T-helper 2 cell treated with Interferon-gamma antibody and Interleukin-4, amounts not matched to agents 5 μg/mL and 100 μg/mL, for 36 hours (primary cell): Measurements from ENCODE around the gene ECEL1.
A peak's percentile ranks its signal among the peaks of the same experiment; 100 is the strongest.

ENCODE experiments used
- DNase-seq: peaks from one replicate; pipeline ENCODE4 v3.0.0; 2021; ENCODE audit warnings: low spot score
- H3K27ac Mint-ChIP-seq: one replicate; pipeline ENCODE4 v1.8.0; 2021; ENCODE audit warnings: mild to moderate bottlenecking, mixed read lengths
- H3K27me3 Mint-ChIP-seq: one replicate; pipeline ENCODE4 v1.8.0; 2021; ENCODE audit warnings: low read depth, mixed read lengths
- H3K36me3 Mint-ChIP-seq: one replicate; pipeline ENCODE4 v1.8.0; 2021; ENCODE audit warnings: low read depth, mixed read lengths
- H3K4me1 Mint-ChIP-seq: one replicate; pipeline ENCODE4 v1.8.0; 2021; ENCODE audit warnings: low read depth, mixed read lengths
- H3K4me3 Mint-ChIP-seq: one replicate; pipeline ENCODE4 v1.8.0; 2022; ENCODE audit warnings: mild to moderate bottlenecking, moderate library complexity, mixed read lengths
- H3K9me3 Mint-ChIP-seq: one replicate; pipeline ENCODE4 v1.8.0; 2021; ENCODE audit warnings: mixed read lengths

The ECEL1 gene

GRCh38 chr2:232525791-232526371, 38.2 kb upstream of the ECEL1 start, which contains the start of gene CHRND:
CHRND (plus strand) TSS chr2:232526160; CDS start chr2:232526216, 56 bp downstream.
- Mint-ChIP-seq H3K36me3 (no peaks in the 10 kb centered on the region), H3K4me1 (peaks cover 6% of the 10 kb centered on the region), H3K27me3 (peaks cover 30% of the 10 kb centered on the region), H3K4me3 (no peak within 1 kb of the TSS), H3K27ac (no peak within 1 kb of the TSS), H3K9me3 (no peaks in the 10 kb centered on the region)
- DNase-seq = no peak

- H3K4me3 Mint-ChIP-seq = no peak overlapping the region
- no peak overlapping the region for H3K27ac Mint-ChIP-seq
- peaks cover 32% of the 10 kb centered on the region for H3K27me3 Mint-ChIP-seq
- H3K9me3 Mint-ChIP-seq = no peaks in the 10 kb centered on the region
- no peaks in the 10 kb centered on the region for H3K36me3 Mint-ChIP-seq
- peaks cover 6% of the 10 kb centered on the region for H3K4me1 Mint-ChIP-seq
- no peak for DNase-seq
These were observed 37.6 kb upstream of the ECEL1 start for GRCh38 chr2:232525199-232525598.

- Mint-ChIP-seq H3K36me3 (no peaks in the 10 kb centered on the region), H3K9me3 (no peaks in the 10 kb centered on the region), H3K27ac (no peak overlapping the region), H3K4me3 (no peak overlapping the region), H3K27me3 (peaks cover 32% of the 10 kb centered on the region), H3K4me1 (peaks cover 6% of the 10 kb centered on the region)
- DNase-seq = no peak
These were observed 37.1 kb upstream of the ECEL1 start for GRCh38 chr2:232524771-232525170.

- Mint-ChIP-seq H3K4me1 (peaks cover 5% of the 10 kb centered on the region), H3K27me3 (peaks cover 35% of the 10 kb centered on the region), H3K4me3 (no peak overlapping the region), H3K36me3 (no peaks in the 10 kb centered on the region), H3K27ac (no peak overlapping the region), H3K9me3 (no peaks in the 10 kb centered on the region)
- DNase-seq = peak; percentile 25
These were observed 36.3 kb upstream of the ECEL1 start for GRCh38 chr2:232523682-232524597.

- Mint-ChIP-seq H3K4me1 (peaks cover 1% of the 10 kb centered on the region), H3K27ac (no peak overlapping the region), H3K4me3 (no peak overlapping the region), H3K36me3 (no peaks in the 10 kb centered on the region), H3K9me3 (no peaks in the 10 kb centered on the region), H3K27me3 (peaks cover 30% of the 10 kb centered on the region)
- no peak for DNase-seq
These were observed 35.7 kb upstream of the ECEL1 start for GRCh38 chr2:232523402-232523681.

- peaks cover 29% of the 10 kb centered on the region for H3K27me3 Mint-ChIP-seq
These were observed 35.2 kb upstream of the ECEL1 start for GRCh38 chr2:232522623-232523401.

GRCh38 chr2:232521959-232522622, 34.5 kb upstream of the ECEL1 start:
- peaks cover 1% of the 10 kb centered on the region for H3K4me1 Mint-ChIP-seq
- H3K27ac Mint-ChIP-seq = no peak overlapping the region
- H3K4me3 Mint-ChIP-seq = no peak overlapping the region
- peak; percentile 49 for DNase-seq
- H3K27me3 Mint-ChIP-seq = peaks cover 28% of the 10 kb centered on the region
- no peaks in the 10 kb centered on the region for H3K9me3 Mint-ChIP-seq
- no peaks in the 10 kb centered on the region for H3K36me3 Mint-ChIP-seq

More at GRCh38 chr2:232522623-232523401, 35.2 kb upstream of the ECEL1 start:
- H3K27ac Mint-ChIP-seq = no peak overlapping the region
- no peaks in the 10 kb centered on the region for H3K36me3 Mint-ChIP-seq
- no peaks in the 10 kb centered on the region for H3K9me3 Mint-ChIP-seq
- no peak for DNase-seq
- no peak overlapping the region for H3K4me3 Mint-ChIP-seq
- peaks cover 1% of the 10 kb centered on the region for H3K4me1 Mint-ChIP-seq

GRCh38 chr2:232521098-232521497, 33.5 kb upstream of the ECEL1 start:
- no peaks in the 10 kb centered on the region for H3K9me3 Mint-ChIP-seq
- H3K4me3 Mint-ChIP-seq = no peak overlapping the region
- peaks cover 23% of the 10 kb centered on the region for H3K27me3 Mint-ChIP-seq
- no peak overlapping the region for H3K27ac Mint-ChIP-seq
- H3K36me3 Mint-ChIP-seq = no peaks in the 10 kb centered on the region
- DNase-seq = no peak
- H3K4me1 Mint-ChIP-seq = peaks cover 1% of the 10 kb centered on the region

- no peak overlapping the region for H3K4me3 Mint-ChIP-seq
- H3K36me3 Mint-ChIP-seq = no peaks in the 10 kb centered on the region
- H3K27me3 Mint-ChIP-seq = peaks cover 23% of the 10 kb centered on the region
- peaks cover 1% of the 10 kb centered on the region for H3K4me1 Mint-ChIP-seq
- H3K9me3 Mint-ChIP-seq = no peaks in the 10 kb centered on the region
- H3K27ac Mint-ChIP-seq = no peak overlapping the region
- no peak for DNase-seq
These were observed 32.9 kb upstream of the ECEL1 start for GRCh38 chr2:232520489-232520888.

- Mint-ChIP-seq H3K4me3 (no peak within 1 kb of the TSS), H3K4me1 (peaks cover 1% of the 10 kb centered on the region), H3K27me3 (peaks cover 23% of the 10 kb centered on the region), H3K9me3 (no peaks in the 10 kb centered on the region), H3K27ac (no peak within 1 kb of the TSS), H3K36me3 (no peaks in the 10 kb centered on the region)
- DNase-seq = no peak
These were observed 32.2 kb upstream of the ECEL1 start, which contains the start of gene PRSS56 for GRCh38 chr2:232519581-232520438. PRSS56 (plus strand) TSS chr2:232520388; CDS start chr2:232520599, 211 bp downstream.

GRCh38 chr2:232518844-232519243, 31.2 kb upstream of the ECEL1 start:
- Mint-ChIP-seq H3K27ac (no peak overlapping the region), H3K9me3 (no peaks in the 10 kb centered on the region), H3K4me1 (peaks cover 1% of the 10 kb centered on the region), H3K36me3 (no peaks in the 10 kb centered on the region), H3K27me3 (peaks cover 20% of the 10 kb centered on the region), H3K4me3 (no peak overlapping the region)
- no peak for DNase-seq

GRCh38 chr2:232516551-232516950, 28.9 kb upstream of the ECEL1 start:
- Mint-ChIP-seq H3K27ac (no peak overlapping the region), H3K36me3 (no peaks in the 10 kb centered on the region), H3K27me3 (peaks cover 17% of the 10 kb centered on the region), H3K4me3 (no peak overlapping the region), H3K4me1 (peaks cover 1% of the 10 kb centered on the region), H3K9me3 (no peaks in the 10 kb centered on the region)
- DNase-seq = no peak

- no peaks in the 10 kb centered on the region for H3K4me1 Mint-ChIP-seq
- H3K4me3 Mint-ChIP-seq = no peak overlapping the region
- H3K9me3 Mint-ChIP-seq = no peaks in the 10 kb centered on the region
- no peak overlapping the region for H3K27ac Mint-ChIP-seq
- DNase-seq = no peak
- H3K27me3 Mint-ChIP-seq = peaks cover 13% of the 10 kb centered on the region
- H3K36me3 Mint-ChIP-seq = no peaks in the 10 kb centered on the region
These were observed 28.0 kb upstream of the ECEL1 start for GRCh38 chr2:232515639-232516038.
